Measurements from ENCODE around the gene MYLK4. TPM values are rescaled to one million over a fixed set of nuclear protein-coding genes. Genes with fewer than 3 reads are reported as not detected.

The MYLK4 gene
- total and polyA plus RNA-seq, 2 of the 13 experiments (the other 11 are each of a cell fraction or from before 2014, with no cell fraction given), result 0.26 to 0.29 TPM

DNA sequence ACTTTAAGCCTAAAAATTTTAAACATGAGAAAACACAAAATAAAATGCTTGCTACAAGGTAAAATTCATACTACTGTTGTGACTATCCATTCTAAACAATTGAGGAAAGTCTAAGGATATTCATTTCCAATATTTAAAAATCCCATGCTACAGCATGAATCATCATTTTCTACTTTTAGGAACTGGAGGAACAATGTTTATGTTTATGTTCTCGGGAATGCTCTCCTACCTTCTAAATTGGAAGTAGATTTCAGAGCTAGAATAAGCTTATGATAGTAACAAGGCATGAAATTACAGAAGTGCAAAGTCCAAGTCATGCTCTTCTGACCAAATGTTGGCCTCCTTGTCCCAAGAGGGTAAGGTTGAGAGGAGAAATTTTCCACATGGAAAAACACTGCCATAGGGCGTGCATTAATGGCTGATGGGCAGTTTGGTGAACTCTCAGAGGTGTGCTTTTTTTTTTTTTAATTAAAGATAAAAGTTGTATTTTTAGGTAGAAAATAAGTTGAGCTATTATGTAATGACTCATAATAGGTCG is 6.0 kb upstream of the MYLK4 start:
- intact Hi-C loops (cut with micrococcal nuclease; ENCODE audit: unreplicated experiment), result no loop called here
- DNase-seq (ENCODE audit: low spot score), result peak; percentile 42
- Histone ChIP-seq H3K27ac (ENCODE audit: extremely low read length, insufficient read depth, low read length) (no peak overlapping the region), H3K9me3 (ENCODE audit: low read length) (no peaks in the 10 kb centered on the region), H3K36me3 (replicated peaks in 1 of 2; ENCODE audit: control insufficient read depth in 1 of 2, insufficient read depth in 2 of 2, low read length in 2 of 2) (no peaks in the 10 kb centered on the region), H3K4me3 (replicated peaks in 1 of 3; ENCODE audit: insufficient read depth in 1 of 3, low read depth in 2 of 3, low read length in 3 of 3) (0 out of 6 replicates have a peak overlapping the region, but pooled peaks of 1 of the 3 experiments have one; percentile 21), H3K4me1 (ENCODE audit: insufficient read depth, low read length) (peaks cover 32% of the 10 kb centered on the region), H3K79me2 (ENCODE audit: insufficient read depth, low read length) (no peaks in the 10 kb centered on the region), H3K4me2 (ENCODE audit: low read depth, low read length) (peak overlapping the region; percentile 40), H4K20me1 (ENCODE audit: insufficient read depth, low read length) (no peaks in the 10 kb centered on the region), H2AFZ (ENCODE audit: low read length) (no peak overlapping the region), H3K27me3 (ENCODE audit: control insufficient read depth in 1 of 2, insufficient read depth in 2 of 2, low read length in 2 of 2) (no peaks in the 10 kb centered on the region), H3K9ac (ENCODE audit: insufficient read depth, low read depth, low read length) (no peak overlapping the region)
- POLR2A ChIA-PET, result no interaction called here
- in situ Hi-C loops (cut with HindIII; ENCODE audit: extremely low pct_ligation_motif_present, low pct_unique_long_range_greater_than_20kb), result no loop called here
- no peak for TF ChIP-seq MBD4 (IDR thresholded peaks at IDR 0.05; ENCODE audit: borderline replicate concordance, low read length)
- TF ChIP-seq ARID5B (CRISPR knock-in tag; IDR thresholded peaks at IDR 0.05), result 0 out of 2 replicates have a peak, but pooled peaks have one; percentile 13
- 0 out of 2 replicates have a peak, but pooled peaks have one; percentile 26 for TF ChIP-seq GATAD2A (CRISPR knock-in tag; IDR thresholded peaks at IDR 0.05)
- TF ChIP-seq HNF4A (CRISPR knock-in tag; IDR thresholded peaks at IDR 0.05), result peak; percentile 71
- peak in 1 of 2 experiments; percentile 78; a peak in 1 of 4 replicates for TF ChIP-seq EP300 (IDR thresholded peaks at IDR 0.05; ENCODE audit: low read depth in 2 of 2, low read length in 2 of 2)
- no peak for TF ChIP-seq EP300 (CRISPR knock-in tag; IDR thresholded peaks at IDR 0.05; ENCODE audit: borderline replicate concordance)
- TF ChIP-seq, protein P1, sequence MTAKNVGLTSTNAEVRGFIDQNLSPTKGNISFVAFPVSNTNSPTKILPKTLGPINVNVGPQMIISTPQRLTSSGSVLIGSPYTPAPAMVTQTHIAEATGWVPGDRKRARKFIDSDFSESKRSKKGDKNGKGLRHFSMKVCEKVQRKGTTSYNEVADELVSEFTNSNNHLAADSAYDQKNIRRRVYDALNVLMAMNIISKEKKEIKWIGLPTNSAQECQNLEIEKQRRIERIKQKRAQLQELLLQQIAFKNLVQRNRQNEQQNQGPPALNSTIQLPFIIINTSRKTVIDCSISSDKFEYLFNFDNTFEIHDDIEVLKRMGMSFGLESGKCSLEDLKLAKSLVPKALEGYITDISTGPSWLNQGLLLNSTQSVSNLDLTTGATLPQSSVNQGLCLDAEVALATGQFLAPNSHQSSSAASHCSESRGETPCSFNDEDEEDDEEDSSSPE (CRISPR knock-in tag; IDR thresholded peaks at IDR 0.05), result no peak
- TF ChIP-seq NFIC (IDR thresholded peaks at IDR 0.05; ENCODE audit: low read length), result peak; percentile 62; the same call in 1 of the 2 replicates
- peak; percentile 69; the same call in 1 of the 2 replicates for TF ChIP-seq ZNF644 (CRISPR knock-in tag; IDR thresholded peaks at IDR 0.05; ENCODE audit: low read depth)
- TF ChIP-seq, protein P2, sequence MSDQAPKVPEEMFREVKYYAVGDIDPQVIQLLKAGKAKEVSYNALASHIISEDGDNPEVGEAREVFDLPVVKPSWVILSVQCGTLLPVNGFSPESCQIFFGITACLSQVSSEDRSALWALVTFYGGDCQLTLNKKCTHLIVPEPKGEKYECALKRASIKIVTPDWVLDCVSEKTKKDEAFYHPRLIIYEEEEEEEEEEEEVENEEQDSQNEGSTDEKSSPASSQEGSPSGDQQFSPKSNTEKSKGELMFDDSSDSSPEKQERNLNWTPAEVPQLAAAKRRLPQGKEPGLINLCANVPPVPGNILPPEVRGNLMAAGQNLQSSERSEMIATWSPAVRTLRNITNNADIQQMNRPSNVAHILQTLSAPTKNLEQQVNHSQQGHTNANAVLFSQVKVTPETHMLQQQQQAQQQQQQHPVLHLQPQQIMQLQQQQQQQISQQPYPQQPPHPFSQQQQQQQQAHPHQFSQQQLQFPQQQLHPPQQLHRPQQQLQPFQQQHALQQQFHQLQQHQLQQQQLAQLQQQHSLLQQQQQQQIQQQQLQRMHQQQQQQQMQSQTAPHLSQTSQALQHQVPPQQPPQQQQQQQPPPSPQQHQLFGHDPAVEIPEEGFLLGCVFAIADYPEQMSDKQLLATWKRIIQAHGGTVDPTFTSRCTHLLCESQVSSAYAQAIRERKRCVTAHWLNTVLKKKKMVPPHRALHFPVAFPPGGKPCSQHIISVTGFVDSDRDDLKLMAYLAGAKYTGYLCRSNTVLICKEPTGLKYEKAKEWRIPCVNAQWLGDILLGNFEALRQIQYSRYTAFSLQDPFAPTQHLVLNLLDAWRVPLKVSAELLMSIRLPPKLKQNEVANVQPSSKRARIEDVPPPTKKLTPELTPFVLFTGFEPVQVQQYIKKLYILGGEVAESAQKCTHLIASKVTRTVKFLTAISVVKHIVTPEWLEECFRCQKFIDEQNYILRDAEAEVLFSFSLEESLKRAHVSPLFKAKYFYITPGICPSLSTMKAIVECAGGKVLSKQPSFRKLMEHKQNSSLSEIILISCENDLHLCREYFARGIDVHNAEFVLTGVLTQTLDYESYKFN (CRISPR knock-in tag; conservative IDR thresholded peaks at IDR 0.05), result peak; percentile 41; the same call in 1 of the 2 replicates
- no peak for ATAC-seq
- BruUV-seq (replicated peaks), result no TSS peak
- no peak for FAIRE-seq
- WGBS (ENCODE audit: low lambda C conversion rate), result 67% methylated on average over 3 of the region's 3 CpGs
- CTCF ChIA-PET (ENCODE audit: low intra/inter-chr PET ratio, low total read pairs), result no interaction called here

All from HepG2 (cell line).